H9 (cell line): ENCODE measurements around the gene ZNF70. TPM values are rescaled to one million over a fixed set of nuclear protein-coding genes. Genes with fewer than 3 reads are reported as not detected.

Experiments used
- DNase-seq: peaks from one replicate; pipeline ENCODE4 v3.0.0-alpha.2; 2017
- H2AFZ ChIP-seq: one replicate; pipeline ENCODE4 v1.6.1; 2013; ENCODE audit warnings: mild to moderate bottlenecking, low read length, control low read depth, moderate library complexity
- H2AK5ac ChIP-seq: 2 replicates; pipeline ENCODE4 v1.6.1; 2013; ENCODE audit warnings: low read length, control low read depth, mixed read lengths; ENCODE audit not compliant: insufficient read length
- H2BK120ac ChIP-seq: one replicate; pipeline ENCODE4 v1.6.1; 2013; ENCODE audit warnings: low read depth, mild to moderate bottlenecking, low read length, control low read depth, inconsistent platforms; ENCODE audit not compliant: poor library complexity, severe bottlenecking
- H2BK12ac ChIP-seq: 2 replicates; pipeline ENCODE4 v1.6.1; 2013; ENCODE audit warnings: low read length, control low read depth, mixed read lengths, low read depth; ENCODE audit not compliant: insufficient read length
- H2BK15ac ChIP-seq: 2 replicates; pipeline ENCODE4 v1.6.1; 2013; ENCODE audit warnings: low read depth, low read length, control low read depth
- H2BK20ac ChIP-seq: one replicate; pipeline ENCODE4 v1.6.1; 2013; ENCODE audit warnings: low read depth, mild to moderate bottlenecking, low read length, control low read depth, inconsistent platforms; ENCODE audit not compliant: poor library complexity, severe bottlenecking
- H2BK5ac ChIP-seq: 2 replicates; pipeline ENCODE4 v1.6.1; 2013; ENCODE audit warnings: low read length, control low read depth, mixed read lengths; ENCODE audit not compliant: insufficient read length
- H3K14ac ChIP-seq: 2 replicates; pipeline ENCODE4 v1.6.1; 2013; ENCODE audit warnings: low read length, control low read depth; ENCODE audit not compliant: insufficient read depth
- H3K18ac ChIP-seq: 2 replicates; pipeline ENCODE4 v1.6.1; 2013; ENCODE audit warnings: low read depth, mild to moderate bottlenecking, mixed read lengths, low read length, control low read depth; ENCODE audit not compliant: insufficient read length
- H3K23ac ChIP-seq: 2 replicates; pipeline ENCODE4 v1.6.1; 2013; ENCODE audit warnings: low read length, control low read depth, mixed read lengths, low read depth; ENCODE audit not compliant: insufficient read length
- H3K23me2 ChIP-seq: 2 replicates; pipeline ENCODE4 v1.6.1; 2013; ENCODE audit warnings: low read depth, mild to moderate bottlenecking, mixed read lengths, low read length, control low read depth; ENCODE audit not compliant: insufficient read length, poor library complexity, severe bottlenecking
- H3K27ac ChIP-seq: 2 replicates; pipeline ENCODE4 v1.5.1; 2013; ENCODE audit warnings: low read length, control low read depth, mixed read lengths, low read depth; ENCODE audit not compliant: insufficient read length
- H3K27me3 ChIP-seq: 2 replicates; pipeline ENCODE4 v1.6.1; 2013; ENCODE audit warnings: low read length, control low read depth, inconsistent platforms; ENCODE audit not compliant: insufficient read depth
- H3K4ac ChIP-seq: 2 replicates; pipeline ENCODE4 v1.6.1; 2013; ENCODE audit warnings: low read depth, mild to moderate bottlenecking, control low read depth, inconsistent platforms, low read length, moderate library complexity
- H3K4me1 ChIP-seq: 2 replicates; pipeline ENCODE4 v1.6.1; 2013; ENCODE audit warnings: low read length, control low read depth, inconsistent platforms; ENCODE audit not compliant: insufficient read depth
- H3K4me2 ChIP-seq: 2 replicates; pipeline ENCODE4 v1.6.1; 2013; ENCODE audit warnings: low read length, control low read depth, mixed read lengths; ENCODE audit not compliant: insufficient read length, insufficient read depth
- H3K56ac ChIP-seq: 2 replicates; pipeline ENCODE4 v1.6.1; 2013; ENCODE audit warnings: low read depth, mild to moderate bottlenecking, mixed read lengths, low read length, control low read depth; ENCODE audit not compliant: insufficient read length
- H3K79me1 ChIP-seq: 2 replicates; pipeline ENCODE4 v1.6.1; 2013; ENCODE audit warnings: low read depth, mild to moderate bottlenecking, moderate library complexity, low read length, control low read depth, inconsistent platforms; ENCODE audit not compliant: insufficient read depth, poor library complexity, severe bottlenecking
- H3K79me2 ChIP-seq: 2 replicates; pipeline ENCODE4 v1.6.1; 2013; ENCODE audit warnings: low read length, control low read depth, inconsistent platforms; ENCODE audit not compliant: insufficient read depth
- H3K9ac ChIP-seq: 2 replicates; pipeline ENCODE4 v1.6.1; 2013; ENCODE audit warnings: low read length, control low read depth, mixed read lengths; ENCODE audit not compliant: insufficient read length; ENCODE audit errors: extremely low read depth
- H3K9me3 ChIP-seq: one replicate; pipeline ENCODE4 v1.6.1; 2013; ENCODE audit warnings: low read depth, low read length, inconsistent platforms; ENCODE audit not compliant: control insufficient read depth
- H3T11ph ChIP-seq: one replicate; pipeline ENCODE4 v1.6.1; 2013; ENCODE audit warnings: mild to moderate bottlenecking, low read length, control low read depth, inconsistent platforms
- H4K20me1 ChIP-seq: one replicate; pipeline ENCODE4 v1.6.1; 2013; ENCODE audit not compliant: control insufficient read depth, insufficient read length, insufficient read depth
- H4K5ac ChIP-seq: 2 replicates; pipeline ENCODE4 v1.6.1; 2013; ENCODE audit warnings: low read depth, mild to moderate bottlenecking, mixed read lengths, low read length, control low read depth; ENCODE audit not compliant: insufficient read length
- H4K8ac ChIP-seq: replicated peaks from 2 replicates; pipeline ENCODE4 v1.6.1; 2013; ENCODE audit warnings: low read length, control low read depth, mixed read lengths, low read depth; ENCODE audit not compliant: insufficient read length
- H4K91ac ChIP-seq: 2 replicates; pipeline ENCODE4 v1.6.1; 2013; ENCODE audit warnings: low read depth, mild to moderate bottlenecking, moderate library complexity, mixed read lengths, low read length, control low read depth; ENCODE audit not compliant: insufficient read length
- H3K27ac Mint-ChIP-seq, 3 experiments: 2 replicates in 2 of 3; 3 replicates in 1 of 3; pipeline ENCODE4 v1.8.0; 2020 to 2021; ENCODE audit warnings: mixed read lengths in 3 of 3, mild to moderate bottlenecking in 1 of 3, moderate library complexity in 1 of 3
- H3K27me3 Mint-ChIP-seq: 2 replicates; pipeline ENCODE4 v1.8.0; 2021; ENCODE audit warnings: low read depth, mild to moderate bottlenecking, moderate library complexity, mixed read lengths
- H3K36me3 Mint-ChIP-seq, 3 experiments: 2 replicates in 2 of 3; 3 replicates in 1 of 3; pipeline ENCODE4 v1.8.0; 2020 to 2021; ENCODE audit warnings: low read depth in 3 of 3, mixed read lengths in 3 of 3; ENCODE audit not compliant: insufficient read depth in 1 of 3
- H3K4me1 Mint-ChIP-seq, 2 experiments: 2 replicates each; pipeline ENCODE4 v1.8.0; 2020; ENCODE audit warnings: mixed read lengths in 2 of 2
- H3K4me3 Mint-ChIP-seq, 2 experiments: 2 replicates in 1 of 2; 3 replicates in 1 of 2; pipeline ENCODE4 v1.8.0; 2020 to 2021; ENCODE audit warnings: mild to moderate bottlenecking in 2 of 2, mixed read lengths in 2 of 2, moderate library complexity in 1 of 2
- H3K9me3 Mint-ChIP-seq, 2 experiments: 2 replicates in 1 of 2; 3 replicates in 1 of 2; pipeline ENCODE4 v1.8.0; 2020; ENCODE audit warnings: mild to moderate bottlenecking in 2 of 2, mixed read lengths in 2 of 2, moderate library complexity in 1 of 2
- WGBS: extraction: QIAGEN DNeasy Blood & Tissue Kit; methylation state at CpG from one replicate; pipeline ENCODE4 v1.1.7; 2013; ENCODE audit warnings: missing lambda C conversion rate, low lambda C conversion rate, mixed read lengths; ENCODE audit not compliant: insufficient read length; ENCODE audit errors: extremely low coverage; 5-methylcytosine and 5-hydroxymethylcytosine counted together
- total RNA-seq: library from RNA; stranded (reverse); gene quantifications from 2 replicates; pipeline ENCODE4 v1.2.1, GENCODE V29; 2021
- TF ChIP-seq, protein P1 (sequence below): fragments of 200-600 bp; sonication (generic); conservative IDR thresholded peaks from 3 replicates; pipeline ENCODE4 v1.8.0; 2021; ENCODE audit warnings: antibody characterized with exemption, mild to moderate bottlenecking

ZNF70 gene
- total RNA-seq, 1 experiment from 2014 or later, result 3.5 TPM

DNA sequence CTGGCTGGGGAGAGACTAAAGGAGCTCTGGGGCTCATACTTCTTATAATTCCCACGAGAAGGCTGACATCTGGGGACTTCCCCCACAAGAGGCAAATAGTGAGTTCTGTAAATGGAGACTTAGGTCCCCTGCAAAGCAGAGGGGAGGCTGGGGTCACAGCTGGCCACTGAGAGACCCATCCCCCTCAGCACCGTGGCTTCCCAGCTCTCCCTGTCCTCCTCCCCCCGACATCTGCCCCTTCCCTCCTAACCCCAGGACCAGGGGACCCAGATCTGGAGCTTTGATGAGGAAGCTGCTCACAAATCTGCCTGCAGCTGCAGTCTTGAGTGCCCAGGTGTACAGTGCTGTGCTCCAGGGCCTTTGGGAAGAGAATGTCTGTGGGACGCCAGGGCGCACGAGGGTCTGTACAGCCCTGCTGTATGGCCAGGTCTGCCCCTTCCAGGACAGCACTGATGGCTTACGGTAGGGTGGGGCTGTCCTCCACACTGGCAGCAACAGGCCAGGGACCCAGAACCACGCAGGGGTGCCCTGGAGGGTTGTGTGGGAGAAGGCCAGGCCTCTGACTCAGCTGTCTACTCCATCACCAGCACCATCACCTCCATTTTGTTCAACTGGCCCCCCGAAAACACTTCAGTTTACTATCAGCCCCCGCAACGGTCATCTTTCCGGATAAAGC, 59.0 kb downstream of the ZNF70 start:
- Mint-ChIP-seq H3K36me3 (peaks cover 21 to 44% (median 38%) of the 10 kb centered on the region in 3 experiments), H3K4me1 (no peaks in the 10 kb centered on the region), H3K9me3 (no peaks in the 10 kb centered on the region), H3K4me3 (no peak overlapping the region), H3K27me3 (no peaks in the 10 kb centered on the region), H3K27ac (no peak overlapping the region)
- H3K23ac ChIP-seq, result no peak overlapping the region
- H4K20me1 ChIP-seq, result no peaks in the 10 kb centered on the region
- no peak overlapping the region for H3K27ac ChIP-seq
- DNase-seq, result no peak
- H3K9me3 ChIP-seq, result no peaks in the 10 kb centered on the region
- no peak overlapping the region for H2BK20ac ChIP-seq
- no peak overlapping the region for H3K9ac ChIP-seq
- H3K23me2 ChIP-seq, result no peaks in the 10 kb centered on the region
- H3K14ac ChIP-seq, result no peak overlapping the region; the same call in 1 of the 2 replicates
- no peak overlapping the region for H2AK5ac ChIP-seq
- H4K91ac ChIP-seq, result no peak overlapping the region
- no CpG with 5 or more reads among the region's 12 CpGs for WGBS
- no peak overlapping the region for H2AFZ ChIP-seq
- H2BK15ac ChIP-seq, result no peak overlapping the region
- H4K8ac ChIP-seq, result no peak overlapping the region
- no peak overlapping the region for H2BK5ac ChIP-seq
- H3K4ac ChIP-seq, result no peak overlapping the region
- no peak overlapping the region for H2BK12ac ChIP-seq
- H3K79me1 ChIP-seq, result no peaks in the 10 kb centered on the region
- H3K4me2 ChIP-seq, result no peak overlapping the region
- H2BK120ac ChIP-seq, result no peak overlapping the region
- H3T11ph ChIP-seq, result no peak overlapping the region
- no peaks in the 10 kb centered on the region for H3K27me3 ChIP-seq
- no peak overlapping the region for H3K18ac ChIP-seq
- no peaks in the 10 kb centered on the region for H3K4me1 ChIP-seq
- H4K5ac ChIP-seq, result no peak overlapping the region
- no peaks in the 10 kb centered on the region for H3K79me2 ChIP-seq
- H3K56ac ChIP-seq, result no peak overlapping the region
- TF ChIP-seq, protein P1, sequence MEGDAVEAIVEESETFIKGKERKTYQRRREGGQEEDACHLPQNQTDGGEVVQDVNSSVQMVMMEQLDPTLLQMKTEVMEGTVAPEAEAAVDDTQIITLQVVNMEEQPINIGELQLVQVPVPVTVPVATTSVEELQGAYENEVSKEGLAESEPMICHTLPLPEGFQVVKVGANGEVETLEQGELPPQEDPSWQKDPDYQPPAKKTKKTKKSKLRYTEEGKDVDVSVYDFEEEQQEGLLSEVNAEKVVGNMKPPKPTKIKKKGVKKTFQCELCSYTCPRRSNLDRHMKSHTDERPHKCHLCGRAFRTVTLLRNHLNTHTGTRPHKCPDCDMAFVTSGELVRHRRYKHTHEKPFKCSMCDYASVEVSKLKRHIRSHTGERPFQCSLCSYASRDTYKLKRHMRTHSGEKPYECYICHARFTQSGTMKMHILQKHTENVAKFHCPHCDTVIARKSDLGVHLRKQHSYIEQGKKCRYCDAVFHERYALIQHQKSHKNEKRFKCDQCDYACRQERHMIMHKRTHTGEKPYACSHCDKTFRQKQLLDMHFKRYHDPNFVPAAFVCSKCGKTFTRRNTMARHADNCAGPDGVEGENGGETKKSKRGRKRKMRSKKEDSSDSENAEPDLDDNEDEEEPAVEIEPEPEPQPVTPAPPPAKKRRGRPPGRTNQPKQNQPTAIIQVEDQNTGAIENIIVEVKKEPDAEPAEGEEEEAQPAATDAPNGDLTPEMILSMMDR, result no peak
